HG03139 (cell line): ENCODE measurements around the gene NACAD.

Experiments used
- ATAC-seq: cut with Tn5 transposase; IDR thresholded peaks from one replicate; pipeline ENCODE4 v1.9.1; 2021; ENCODE audit not compliant: unreplicated experiment

Gene NACAD, protein sequence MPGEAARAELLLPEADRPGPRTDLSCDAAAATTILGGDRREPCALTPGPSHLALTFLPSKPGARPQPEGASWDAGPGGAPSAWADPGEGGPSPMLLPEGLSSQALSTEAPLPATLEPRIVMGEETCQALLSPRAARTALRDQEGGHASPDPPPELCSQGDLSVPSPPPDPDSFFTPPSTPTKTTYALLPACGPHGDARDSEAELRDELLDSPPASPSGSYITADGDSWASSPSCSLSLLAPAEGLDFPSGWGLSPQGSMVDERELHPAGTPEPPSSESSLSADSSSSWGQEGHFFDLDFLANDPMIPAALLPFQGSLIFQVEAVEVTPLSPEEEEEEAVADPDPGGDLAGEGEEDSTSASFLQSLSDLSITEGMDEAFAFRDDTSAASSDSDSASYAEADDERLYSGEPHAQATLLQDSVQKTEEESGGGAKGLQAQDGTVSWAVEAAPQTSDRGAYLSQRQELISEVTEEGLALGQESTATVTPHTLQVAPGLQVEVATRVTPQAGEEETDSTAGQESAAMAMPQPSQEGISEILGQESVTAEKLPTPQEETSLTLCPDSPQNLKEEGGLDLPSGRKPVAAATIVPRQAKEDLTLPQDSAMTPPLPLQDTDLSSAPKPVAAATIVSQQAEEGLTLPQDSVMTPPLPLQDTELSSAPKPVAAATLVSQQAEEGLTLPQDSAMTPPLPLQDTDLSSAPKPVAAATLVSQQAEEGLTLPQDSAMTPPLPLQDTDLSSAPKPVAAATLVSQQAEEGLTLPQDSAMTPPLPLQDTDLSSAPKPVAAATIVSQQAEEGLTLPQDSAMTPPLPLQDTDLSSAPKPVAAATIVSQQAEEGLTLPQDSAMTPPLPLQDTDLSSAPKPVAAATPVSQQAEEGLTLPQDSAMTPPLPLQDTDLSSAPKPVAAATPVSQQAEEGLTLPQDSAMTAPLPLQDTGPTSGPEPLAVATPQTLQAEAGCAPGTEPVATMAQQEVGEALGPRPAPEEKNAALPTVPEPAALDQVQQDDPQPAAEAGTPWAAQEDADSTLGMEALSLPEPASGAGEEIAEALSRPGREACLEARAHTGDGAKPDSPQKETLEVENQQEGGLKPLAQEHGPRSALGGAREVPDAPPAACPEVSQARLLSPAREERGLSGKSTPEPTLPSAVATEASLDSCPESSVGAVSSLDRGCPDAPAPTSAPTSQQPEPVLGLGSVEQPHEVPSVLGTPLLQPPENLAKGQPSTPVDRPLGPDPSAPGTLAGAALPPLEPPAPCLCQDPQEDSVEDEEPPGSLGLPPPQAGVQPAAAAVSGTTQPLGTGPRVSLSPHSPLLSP (N-terminal part only)

DNA sequence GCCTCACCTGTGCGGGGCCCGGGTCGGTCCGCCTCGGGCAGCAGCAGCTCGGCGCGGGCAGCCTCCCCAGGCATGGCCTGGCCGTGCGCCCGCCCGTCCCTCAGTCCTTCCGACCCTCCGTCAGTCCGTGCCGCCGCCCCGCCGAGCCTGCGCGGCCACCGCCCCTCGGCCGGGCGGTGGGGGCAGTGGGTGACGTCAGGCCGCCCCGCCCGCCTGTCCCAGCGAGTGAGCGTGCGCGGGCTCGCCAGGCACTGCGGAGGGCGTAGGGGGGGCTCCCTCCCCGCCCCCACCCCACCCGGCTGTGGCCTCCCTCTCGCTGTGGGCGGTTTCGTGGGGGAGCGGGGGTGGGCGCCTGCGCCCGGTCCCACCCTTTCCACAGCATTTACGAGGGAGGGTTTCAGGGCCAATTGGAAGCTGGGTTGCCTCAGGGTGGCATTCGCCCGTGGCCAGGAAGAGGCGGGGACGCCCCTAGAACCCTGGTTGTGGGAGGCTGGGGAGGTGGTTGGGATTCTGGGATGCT is at the start of gene NACAD:
NACAD (minus strand) TSS at position 149 of the 520 bp plus-strand sequence; CDS start at position 74, 75 bp downstream.
- no peak for ATAC-seq

DNA sequence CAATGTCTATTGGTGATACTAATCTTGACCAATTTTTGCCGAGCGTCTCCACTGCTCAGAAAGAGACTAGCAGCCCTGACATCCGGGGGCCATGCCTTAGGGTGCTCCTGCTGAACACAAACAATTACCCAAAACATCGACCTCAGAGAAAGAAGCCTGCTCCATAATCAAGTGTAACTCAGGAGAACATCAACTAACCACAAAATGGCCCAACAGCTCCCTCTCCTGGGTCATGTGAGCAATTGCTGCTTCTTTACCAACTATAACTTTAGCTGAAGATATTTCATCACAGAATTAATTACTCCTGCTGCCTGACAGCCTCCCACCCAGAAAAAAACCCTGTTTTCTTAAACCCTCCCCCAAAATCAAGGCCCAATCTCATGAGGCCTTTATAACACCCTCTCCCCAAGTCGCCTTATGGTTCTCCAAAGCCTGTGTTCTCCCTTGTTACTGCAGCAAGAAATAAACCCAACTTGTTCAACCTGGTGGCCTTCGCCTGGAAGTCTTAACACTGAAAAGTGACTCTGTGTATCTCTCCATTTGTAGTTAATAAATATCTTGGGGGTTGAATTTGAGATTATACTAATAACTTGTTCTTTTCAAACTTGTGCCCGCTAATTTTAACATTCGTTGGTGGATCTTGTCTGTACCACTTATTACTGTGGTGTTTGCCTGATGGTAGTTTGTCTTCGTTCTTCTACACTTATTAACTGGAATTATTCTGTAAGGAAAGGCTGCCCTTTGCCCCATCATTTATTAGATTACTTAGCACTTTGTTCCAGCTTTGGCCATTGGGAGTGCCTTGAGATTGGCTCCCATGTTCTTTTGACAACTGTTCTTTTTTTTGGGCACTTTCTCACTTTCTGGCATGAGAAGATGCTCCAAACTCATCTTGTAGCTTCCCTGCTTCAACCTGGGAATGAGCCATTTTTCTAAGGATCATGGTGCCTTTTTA is 47.6 kb upstream of the NACAD start:
- ATAC-seq, result no peak

DNA sequence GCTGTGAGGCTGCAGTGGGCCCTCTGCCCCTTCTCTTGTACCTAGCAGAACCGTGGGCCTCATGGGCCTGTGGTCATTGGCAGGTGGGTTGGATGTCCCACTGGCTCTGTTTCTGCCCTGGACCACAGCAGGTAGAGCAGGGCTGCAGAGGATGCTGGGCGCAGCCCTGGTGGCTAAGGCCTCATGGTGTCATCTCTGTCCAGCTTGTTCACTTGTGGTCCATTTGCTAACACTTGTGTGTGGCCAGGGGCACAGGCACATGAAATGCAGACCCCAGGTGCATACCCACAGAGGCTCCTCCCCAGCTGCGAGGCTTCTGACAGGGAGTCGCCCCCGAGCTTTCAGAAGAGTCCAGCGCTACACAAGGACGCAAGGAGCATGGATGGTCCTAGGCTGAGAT is 45.1 kb upstream of the NACAD start:
- ATAC-seq, result no peak

DNA sequence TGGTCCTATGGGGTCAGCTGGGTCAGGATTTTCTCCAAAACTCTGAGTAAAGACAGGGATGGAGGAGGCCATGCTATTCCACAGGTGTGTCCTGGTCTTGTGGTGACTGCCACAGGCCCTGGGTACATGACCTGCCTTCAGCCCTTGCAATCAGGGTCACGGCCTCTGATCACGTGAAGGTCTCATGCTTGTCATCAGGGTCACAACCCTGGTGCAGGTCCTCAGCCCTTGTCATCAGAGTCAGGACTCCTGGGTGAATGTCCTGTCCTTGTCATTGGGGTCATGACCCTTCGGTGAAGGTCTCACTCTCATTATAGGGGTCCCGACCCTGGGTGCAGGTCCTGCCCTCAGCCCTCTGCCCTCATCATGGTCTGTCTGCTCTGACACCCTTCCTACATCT is 44.6 kb upstream of the NACAD start:
- ATAC-seq, result no peak

GRCh38 chr7:45132708-45133320 is 44.0 kb upstream of the NACAD start:
- ATAC-seq, result no peak

- ATAC-seq, result no peak
Measured at GRCh38 chr7:45131891-45132290, 43.1 kb upstream of the NACAD start.

DNA sequence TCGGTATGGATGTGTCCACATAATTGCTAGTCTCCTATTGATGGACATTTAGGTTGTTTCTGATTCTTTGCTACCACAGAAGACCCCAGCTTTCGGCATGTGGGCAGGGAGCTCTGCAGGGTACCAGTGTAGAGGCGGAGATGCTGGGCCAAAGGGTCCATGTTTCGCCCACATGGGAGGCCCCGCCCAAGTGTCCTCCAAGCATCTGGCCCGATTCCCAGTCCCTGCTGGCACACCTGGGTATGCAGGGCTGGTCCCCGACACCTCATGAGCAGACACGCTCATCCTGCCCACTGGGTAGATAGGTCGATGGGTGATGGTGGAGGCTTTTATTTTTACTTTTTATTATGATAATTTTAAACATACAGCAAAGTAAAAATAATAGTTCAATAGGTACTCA is 42.1 kb upstream of the NACAD start:
- no peak for ATAC-seq

- ATAC-seq, result no peak
Measured at GRCh38 chr7:45129906-45130305, 41.1 kb upstream of the NACAD start.

DNA sequence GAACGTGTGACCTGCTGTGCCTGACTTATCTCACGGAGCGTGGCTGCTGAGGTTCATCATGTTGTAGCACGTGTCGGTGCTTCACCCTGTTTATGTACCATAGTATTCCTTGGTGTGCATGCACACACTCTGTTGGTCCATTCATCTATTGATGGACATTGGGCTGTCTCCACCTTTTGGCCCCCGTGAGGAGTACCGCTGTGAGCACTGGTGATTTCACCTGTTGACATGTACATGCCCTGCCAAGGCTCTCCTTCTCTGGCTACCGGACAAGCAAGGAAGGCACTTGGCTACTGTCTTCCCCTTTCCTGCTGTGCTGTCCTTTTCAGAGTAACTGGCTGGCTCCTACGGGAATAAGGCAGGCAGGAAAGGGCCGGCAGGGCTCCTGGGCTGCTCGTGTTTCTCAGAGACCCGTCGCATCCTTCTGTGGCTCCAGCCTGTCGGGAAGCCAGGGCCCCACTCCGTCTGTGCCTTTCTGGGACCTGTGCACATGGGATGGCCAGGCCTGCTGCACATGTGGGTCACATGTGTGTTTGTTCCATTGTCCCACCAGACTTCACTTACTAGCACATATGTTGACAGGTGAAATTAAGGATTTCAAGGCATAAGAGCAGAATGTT is 40.5 kb upstream of the NACAD start:
- no peak for ATAC-seq

DNA sequence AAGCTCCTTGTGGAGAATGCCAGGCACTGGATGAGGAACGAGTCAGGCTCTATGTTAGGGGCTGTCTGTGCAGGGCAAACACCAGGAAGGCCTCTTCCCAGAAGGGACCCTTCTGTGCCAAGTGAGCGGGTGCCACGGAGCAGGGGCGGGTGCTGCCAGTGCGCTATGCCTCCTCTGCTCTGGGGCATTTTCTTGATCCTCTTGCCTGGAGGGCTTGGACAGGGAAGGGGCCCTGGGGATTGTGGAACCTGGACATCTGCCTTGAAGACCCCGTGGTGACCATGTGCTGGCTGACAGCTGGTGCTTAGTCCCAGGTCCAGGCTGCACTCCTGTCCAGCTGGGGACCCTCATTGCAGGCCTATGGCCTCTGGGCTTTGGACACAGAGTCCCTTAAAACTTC is 38.2 kb upstream of the NACAD start:
- ATAC-seq, result no peak

DNA sequence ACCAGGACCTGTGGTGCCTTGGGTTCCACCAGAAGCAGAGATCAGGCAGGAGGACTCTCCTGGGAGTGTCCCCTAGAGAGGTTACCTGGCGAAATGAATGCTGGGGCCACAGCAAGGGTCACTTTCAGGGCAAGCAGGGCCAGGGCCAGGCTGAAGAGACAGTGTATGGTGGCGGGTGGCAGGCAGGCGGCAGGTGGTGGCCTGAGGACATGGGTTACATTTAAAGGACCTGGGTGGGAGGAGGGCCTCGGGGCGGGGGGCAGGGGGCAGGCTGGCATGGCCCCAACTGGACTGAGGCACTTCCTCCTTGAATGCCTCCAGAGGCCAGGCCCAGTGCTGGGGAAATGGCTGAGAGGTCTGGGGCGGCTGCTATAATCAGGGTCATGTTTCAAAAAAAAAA is 37.4 kb upstream of the NACAD start:
- no peak for ATAC-seq

DNA sequence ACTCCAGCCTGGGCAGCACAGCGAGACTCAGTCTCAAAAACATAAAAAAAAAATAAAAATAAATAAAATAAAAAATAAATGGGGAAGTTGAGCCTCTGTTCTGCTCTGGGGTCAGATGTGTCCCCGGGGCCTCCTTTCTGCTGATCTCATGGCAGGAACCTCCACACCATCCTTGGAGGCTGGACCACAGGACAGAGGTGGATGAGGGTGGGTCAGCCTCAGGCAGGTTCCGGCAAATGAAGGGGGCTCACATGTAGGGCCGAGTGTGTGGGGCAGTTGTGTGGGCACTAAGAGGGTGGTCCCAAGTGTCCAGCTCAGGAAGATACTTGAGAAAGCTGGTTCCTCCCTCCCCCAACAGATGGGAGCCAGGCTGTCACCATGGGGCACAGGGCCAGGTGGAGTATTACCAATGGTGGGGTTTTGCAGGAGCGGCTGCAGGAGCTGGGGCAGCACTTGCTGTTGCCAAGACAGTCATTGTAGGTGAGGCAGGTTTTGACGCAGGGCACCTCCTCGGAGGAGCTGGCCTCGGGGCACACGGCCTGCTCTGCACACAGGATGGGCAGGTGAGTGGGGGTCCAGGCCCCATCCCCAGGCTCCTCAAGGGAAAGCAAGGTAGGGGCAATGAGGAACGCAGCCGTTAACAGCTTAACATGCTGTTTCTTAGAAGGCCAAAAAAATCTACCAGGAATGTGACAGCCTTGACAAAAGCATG is 36.6 kb upstream of the NACAD start:
- no peak for ATAC-seq

DNA sequence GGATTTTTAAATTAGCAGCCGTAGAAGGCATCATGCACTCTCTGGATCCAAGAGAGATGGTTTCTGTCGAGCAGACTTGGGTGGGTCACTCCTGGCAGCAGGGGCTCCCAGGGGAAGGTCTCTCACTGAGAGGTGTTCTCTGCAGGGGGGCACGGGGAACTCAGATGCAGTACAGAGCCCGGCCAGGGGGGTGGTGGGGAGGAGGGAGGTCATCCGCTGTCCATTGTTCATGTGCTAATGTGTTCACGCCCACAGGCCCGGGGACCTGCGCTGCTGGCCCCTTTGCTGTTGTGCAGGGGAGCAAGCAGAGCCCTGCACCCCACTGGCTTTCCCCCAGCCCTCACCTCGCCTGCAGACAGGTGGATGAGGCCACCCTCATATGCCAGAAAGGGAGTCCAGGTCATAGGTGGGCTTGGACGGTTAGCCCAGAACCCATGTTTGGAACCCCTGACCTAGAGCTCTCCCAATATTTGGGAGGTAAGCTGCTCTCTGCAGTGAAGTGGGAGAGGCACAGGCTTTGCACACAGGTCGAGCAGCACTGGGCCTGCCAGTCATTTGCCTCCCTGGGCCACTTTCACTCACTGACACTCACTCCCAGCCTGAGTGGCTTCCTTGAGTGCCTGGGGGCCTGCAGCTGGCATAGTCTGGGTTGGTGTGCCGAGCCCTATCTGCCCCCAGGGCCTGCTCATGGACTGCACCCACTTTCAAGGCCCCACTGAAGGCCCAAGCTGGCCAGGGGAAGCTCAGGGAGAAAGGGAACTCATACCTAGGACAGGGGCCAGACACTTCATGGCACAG is 35.3 kb upstream of the NACAD start:
- no peak for ATAC-seq

- no peak for ATAC-seq
Measured at GRCh38 chr7:45122975-45123860, 34.4 kb upstream of the NACAD start.

DNA sequence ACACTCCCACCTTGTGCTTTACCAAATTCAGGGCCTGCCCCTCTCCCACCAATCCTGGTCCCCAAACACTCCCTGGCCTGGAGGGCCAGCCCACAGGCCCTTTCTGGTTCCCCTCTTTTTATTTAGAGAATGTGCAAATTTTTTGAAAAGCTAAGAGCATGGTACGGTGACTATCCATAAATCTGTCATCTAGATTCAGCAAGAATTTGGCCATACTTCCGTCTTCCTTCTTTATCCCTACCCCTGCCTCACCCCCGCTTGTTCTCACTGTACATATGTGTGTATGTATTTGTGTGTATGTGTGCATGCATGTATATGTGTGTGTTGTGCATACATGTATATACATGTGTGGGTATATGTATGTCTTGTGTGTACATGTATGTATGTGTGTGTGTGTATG is 30.8 kb upstream of the NACAD start:
- ATAC-seq, result no peak

- peak; percentile 55 for ATAC-seq
Measured at GRCh38 chr7:45118889-45119331, 30.1 kb upstream of the NACAD start.
